ENCODE results near the gene GALK2. TPM values are rescaled to one million over a fixed set of nuclear protein-coding genes. Genes with fewer than 3 reads are reported as not detected.

The GALK2 gene
- total and polyA plus RNA-seq, 8 donors = 9.3 to 28.0 (median 16.6) TPM

DNA sequence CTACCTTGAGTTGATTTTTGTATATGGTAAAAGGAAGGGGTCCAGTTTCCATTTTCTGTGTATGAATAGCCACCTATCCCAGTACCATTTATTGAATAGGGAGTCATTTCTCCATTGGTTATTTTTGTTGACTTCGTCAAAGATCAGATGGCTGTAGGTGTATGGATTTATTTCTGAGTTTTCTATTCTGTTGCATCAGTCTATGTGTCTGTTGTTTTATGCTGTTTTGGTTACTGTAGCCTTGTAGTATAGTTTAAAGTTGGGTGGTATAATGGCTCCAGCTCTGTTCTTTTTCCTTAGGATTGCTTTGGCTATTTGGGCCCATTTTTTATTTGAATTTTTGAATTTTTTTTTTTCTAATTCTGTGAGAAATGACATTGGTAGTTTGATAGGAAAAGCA lies 127.5 kb downstream of the GALK2 start:
- Histone ChIP-seq H3K4me1 (no peaks in the 10 kb centered on the region), H3K36me3 (no peaks in the 10 kb centered on the region), H3K9me3 (no peaks in the 10 kb centered on the region), H3K27ac (no peak overlapping the region), H3K4me3 (no peak overlapping the region), H3K27me3 (no peaks in the 10 kb centered on the region)
- 99 to 100% methylated on average over 1 of the region's 1 CpG for WGBS, 2 donors
- FAIRE-seq = no peak
- no peak for DNase-seq
- ATAC-seq = no peak
- TF ChIP-seq, protein P1, sequence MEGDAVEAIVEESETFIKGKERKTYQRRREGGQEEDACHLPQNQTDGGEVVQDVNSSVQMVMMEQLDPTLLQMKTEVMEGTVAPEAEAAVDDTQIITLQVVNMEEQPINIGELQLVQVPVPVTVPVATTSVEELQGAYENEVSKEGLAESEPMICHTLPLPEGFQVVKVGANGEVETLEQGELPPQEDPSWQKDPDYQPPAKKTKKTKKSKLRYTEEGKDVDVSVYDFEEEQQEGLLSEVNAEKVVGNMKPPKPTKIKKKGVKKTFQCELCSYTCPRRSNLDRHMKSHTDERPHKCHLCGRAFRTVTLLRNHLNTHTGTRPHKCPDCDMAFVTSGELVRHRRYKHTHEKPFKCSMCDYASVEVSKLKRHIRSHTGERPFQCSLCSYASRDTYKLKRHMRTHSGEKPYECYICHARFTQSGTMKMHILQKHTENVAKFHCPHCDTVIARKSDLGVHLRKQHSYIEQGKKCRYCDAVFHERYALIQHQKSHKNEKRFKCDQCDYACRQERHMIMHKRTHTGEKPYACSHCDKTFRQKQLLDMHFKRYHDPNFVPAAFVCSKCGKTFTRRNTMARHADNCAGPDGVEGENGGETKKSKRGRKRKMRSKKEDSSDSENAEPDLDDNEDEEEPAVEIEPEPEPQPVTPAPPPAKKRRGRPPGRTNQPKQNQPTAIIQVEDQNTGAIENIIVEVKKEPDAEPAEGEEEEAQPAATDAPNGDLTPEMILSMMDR (IDR thresholded peaks at IDR 0.05) = no peak
- intact Hi-C loops (cut with DNase I) = no loop called here

DNA sequence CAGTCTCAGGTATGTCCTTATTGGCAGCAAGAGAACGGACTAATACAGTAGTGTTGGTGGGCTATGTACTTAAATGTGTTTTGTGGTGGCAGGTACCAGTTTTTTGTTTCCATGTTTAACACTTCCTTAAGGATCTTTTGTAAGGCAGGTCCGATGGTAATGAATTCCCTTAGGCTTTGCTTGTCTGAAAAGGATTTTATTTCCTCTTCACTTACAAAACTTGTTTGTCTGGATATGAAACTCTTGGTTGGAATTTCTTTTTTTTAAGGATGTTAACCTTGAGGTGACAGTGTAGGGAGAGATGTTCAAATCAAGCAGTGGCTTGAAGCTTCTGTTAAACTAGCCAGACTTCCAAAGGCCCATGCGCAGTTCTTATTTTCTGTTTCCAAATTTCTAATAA lies 130.8 kb downstream of the GALK2 start:
- Histone ChIP-seq H3K27me3 (no peaks in the 10 kb centered on the region), H3K9me3 (no peaks in the 10 kb centered on the region), H3K4me1 (no peaks in the 10 kb centered on the region), H3K36me3 (peaks cover 0 to 11% (median 0%) of the 10 kb centered on the region in 3 donors), H3K27ac (no peak overlapping the region), H3K4me3 (no peak overlapping the region)
- ATAC-seq = no peak
- WGBS, 2 donors = 97% methylated on average over 3 of the region's 3 CpGs
- DNase-seq = no peak
- TF ChIP-seq, protein P1 (IDR thresholded peaks at IDR 0.05) = no peak
- no peak for FAIRE-seq
- intact Hi-C loops (cut with DNase I) = no loop called here

DNA sequence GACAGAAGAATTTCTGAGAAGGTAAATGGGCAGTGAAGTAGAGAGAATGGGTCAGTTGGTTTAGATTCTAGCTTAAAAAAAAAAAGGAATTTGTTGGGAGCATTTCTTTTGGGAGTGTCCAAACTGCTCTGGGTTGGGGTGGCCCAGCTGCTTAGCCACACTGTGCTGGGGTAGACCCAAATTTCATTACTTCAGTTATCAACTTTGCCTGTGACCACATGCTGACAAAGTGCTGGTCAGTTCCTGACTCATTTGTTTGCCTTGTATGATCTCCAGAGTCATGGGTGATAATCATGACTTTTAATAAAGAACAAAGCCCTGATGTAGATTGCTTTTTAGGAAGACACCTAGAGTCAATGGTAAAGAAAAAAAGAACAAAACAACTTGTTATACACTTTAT lies 131.5 kb downstream of the GALK2 start:
- no peak overlapping the region for H3K27ac ChIP-seq
- no peaks in the 10 kb centered on the region for H3K27me3 ChIP-seq
- no peaks in the 10 kb centered on the region for H3K4me1 ChIP-seq
- H3K36me3 ChIP-seq = peaks cover 0 to 11% (median 0%) of the 10 kb centered on the region in 3 donors
- ATAC-seq (no peak), DNase-seq (no peak), FAIRE-seq (no peak)
- H3K4me3 ChIP-seq = no peak overlapping the region
- TF ChIP-seq, protein P1 (IDR thresholded peaks at IDR 0.05) = no peak
- intact Hi-C loops (cut with DNase I) = no loop called here
- H3K9me3 ChIP-seq = no peaks in the 10 kb centered on the region

DNA sequence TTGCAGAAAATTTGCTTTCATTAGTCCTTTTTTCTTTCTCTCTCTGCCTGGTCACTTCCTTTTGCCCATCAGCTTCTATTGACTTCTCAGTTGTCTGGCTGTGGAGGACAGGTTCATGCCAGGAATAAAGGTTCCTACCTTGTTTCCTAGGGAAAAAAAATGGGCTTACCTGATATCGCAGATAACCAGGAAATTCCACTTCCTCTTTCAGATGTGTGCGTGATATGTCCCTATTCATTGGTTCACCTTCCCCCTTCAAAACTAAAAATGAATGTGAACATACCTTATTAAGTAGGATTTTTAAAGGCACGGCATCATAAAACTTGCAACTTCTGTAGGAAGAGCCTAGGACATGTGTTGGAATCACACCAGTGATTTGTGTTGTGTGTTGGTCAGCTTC lies 133.0 kb downstream of the GALK2 start:
- no peak for ATAC-seq
- no peak overlapping the region for H3K4me3 ChIP-seq
- FAIRE-seq = no peak

DNA sequence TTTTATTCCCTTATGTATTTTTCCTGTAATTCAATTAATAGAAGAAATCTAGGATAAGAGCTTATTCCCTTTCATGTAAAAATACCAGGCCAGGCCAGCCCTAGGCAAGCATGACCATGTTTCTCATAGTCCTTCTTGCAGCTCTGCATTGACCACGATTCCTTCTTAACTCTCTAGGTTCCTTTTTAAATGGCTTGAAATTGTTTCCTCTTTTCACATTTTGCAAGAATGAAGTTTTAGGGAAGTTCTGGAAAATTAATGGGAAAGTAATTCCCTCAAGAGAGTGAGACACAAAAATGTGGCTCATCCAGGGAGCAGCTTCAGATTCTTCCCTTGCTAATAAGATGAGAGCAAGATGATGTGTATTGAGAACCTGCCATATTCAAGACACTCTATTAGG lies 136.5 kb downstream of the GALK2 start:
- intact Hi-C loops (cut with DNase I) = no loop called here
- no peak overlapping the region for H3K4me3 ChIP-seq
- DNase-seq (no peak), FAIRE-seq (no peak), ATAC-seq (no peak)
- 80 to 89% methylated on average over 1 of the region's 1 CpG for WGBS, 2 donors
- H3K27ac ChIP-seq = no peak overlapping the region
- H3K36me3 ChIP-seq = peaks cover 0 to 11% (median 0%) of the 10 kb centered on the region in 3 donors
- no peaks in the 10 kb centered on the region for H3K4me1 ChIP-seq
- H3K27me3 ChIP-seq = no peaks in the 10 kb centered on the region
- H3K9me3 ChIP-seq = no peaks in the 10 kb centered on the region
- TF ChIP-seq, protein P1 (IDR thresholded peaks at IDR 0.05) = no peak

More for the DNA sequence above, 133.0 kb downstream of the GALK2 start:
- TF ChIP-seq, protein P1 (IDR thresholded peaks at IDR 0.05) = no peak
- WGBS, 2 donors = 93 to 94% methylated on average over 3 of the region's 3 CpGs
- Histone ChIP-seq H3K27me3 (no peaks in the 10 kb centered on the region), H3K9me3 (no peaks in the 10 kb centered on the region), H3K27ac (no peak overlapping the region), H3K36me3 (peaks cover 0 to 11% (median 0%) of the 10 kb centered on the region in 3 donors), H3K4me1 (no peaks in the 10 kb centered on the region)
- intact Hi-C loops (cut with DNase I) = no loop called here
- no peak for DNase-seq

All from pancreas (tissue), 10 donors.